ENCODE data around the gene CKS1B.

CKS1B gene

GRCh38 chr1:155013632-155014031, 39.2 kb downstream of the CKS1B start:
- DNase-seq, result peak; percentile 30
- Histone ChIP-seq H3K27ac (peak overlapping the region; percentile 86), H3K9me3 (ENCODE audit: severe bottlenecking) (no peaks in the 10 kb centered on the region), H3K27me3 (ENCODE audit: insufficient read depth, low read depth, severe bottlenecking) (no peaks in the 10 kb centered on the region), H3K4me3 (ENCODE audit: low read depth, low read length) (no peak overlapping the region), H3K36me3 (peaks cover 32% of the 10 kb centered on the region)
- TF ChIP-seq, protein P1, sequence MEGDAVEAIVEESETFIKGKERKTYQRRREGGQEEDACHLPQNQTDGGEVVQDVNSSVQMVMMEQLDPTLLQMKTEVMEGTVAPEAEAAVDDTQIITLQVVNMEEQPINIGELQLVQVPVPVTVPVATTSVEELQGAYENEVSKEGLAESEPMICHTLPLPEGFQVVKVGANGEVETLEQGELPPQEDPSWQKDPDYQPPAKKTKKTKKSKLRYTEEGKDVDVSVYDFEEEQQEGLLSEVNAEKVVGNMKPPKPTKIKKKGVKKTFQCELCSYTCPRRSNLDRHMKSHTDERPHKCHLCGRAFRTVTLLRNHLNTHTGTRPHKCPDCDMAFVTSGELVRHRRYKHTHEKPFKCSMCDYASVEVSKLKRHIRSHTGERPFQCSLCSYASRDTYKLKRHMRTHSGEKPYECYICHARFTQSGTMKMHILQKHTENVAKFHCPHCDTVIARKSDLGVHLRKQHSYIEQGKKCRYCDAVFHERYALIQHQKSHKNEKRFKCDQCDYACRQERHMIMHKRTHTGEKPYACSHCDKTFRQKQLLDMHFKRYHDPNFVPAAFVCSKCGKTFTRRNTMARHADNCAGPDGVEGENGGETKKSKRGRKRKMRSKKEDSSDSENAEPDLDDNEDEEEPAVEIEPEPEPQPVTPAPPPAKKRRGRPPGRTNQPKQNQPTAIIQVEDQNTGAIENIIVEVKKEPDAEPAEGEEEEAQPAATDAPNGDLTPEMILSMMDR (IDR thresholded peaks at IDR 0.05; ENCODE audit: low read depth, low read length), result no peak

DNA sequence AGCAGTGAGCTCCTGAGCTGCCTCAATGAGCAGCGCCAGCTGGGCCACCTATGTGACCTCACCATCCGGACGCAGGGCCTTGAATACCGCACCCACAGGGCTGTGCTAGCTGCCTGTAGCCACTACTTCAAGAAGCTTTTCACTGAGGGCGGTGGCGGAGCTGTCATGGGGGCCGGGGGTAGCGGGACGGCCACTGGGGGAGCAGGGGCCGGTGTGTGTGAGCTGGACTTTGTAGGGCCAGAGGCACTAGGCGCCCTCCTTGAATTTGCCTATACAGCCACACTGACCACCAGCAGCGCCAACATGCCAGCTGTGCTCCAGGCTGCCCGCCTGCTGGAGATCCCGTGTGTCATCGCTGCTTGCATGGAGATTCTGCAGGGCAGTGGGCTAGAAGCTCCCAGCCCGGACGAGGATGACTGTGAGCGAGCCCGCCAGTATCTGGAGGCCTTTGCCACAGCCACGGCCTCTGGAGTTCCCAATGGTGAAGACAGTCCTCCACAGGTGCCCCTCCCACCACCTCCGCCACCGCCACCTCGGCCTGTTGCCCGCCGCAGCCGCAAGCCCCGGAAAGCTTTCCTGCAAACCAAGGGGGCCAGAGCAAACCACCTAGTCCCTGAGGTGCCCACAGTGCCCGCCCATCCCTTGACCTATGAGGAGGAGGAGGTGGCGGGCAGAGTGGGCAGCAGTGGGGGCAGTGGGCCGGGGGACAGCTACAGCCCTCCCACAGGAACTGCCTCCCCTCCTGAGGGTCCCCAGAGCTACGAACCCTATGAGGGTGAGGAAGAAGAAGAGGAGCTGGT, 40.4 kb downstream of the CKS1B start:
- Histone ChIP-seq H3K9me3 (ENCODE audit: severe bottlenecking) (no peaks in the 10 kb centered on the region), H3K27me3 (ENCODE audit: insufficient read depth, low read depth, severe bottlenecking) (no peaks in the 10 kb centered on the region), H3K36me3 (peaks cover 34% of the 10 kb centered on the region), H3K4me3 (ENCODE audit: low read depth, low read length) (no peak overlapping the region), H3K27ac (no peak overlapping the region)
- TF ChIP-seq, protein P1 (IDR thresholded peaks at IDR 0.05; ENCODE audit: low read depth, low read length), result no peak
- DNase-seq, result peak; percentile 33

DNA sequence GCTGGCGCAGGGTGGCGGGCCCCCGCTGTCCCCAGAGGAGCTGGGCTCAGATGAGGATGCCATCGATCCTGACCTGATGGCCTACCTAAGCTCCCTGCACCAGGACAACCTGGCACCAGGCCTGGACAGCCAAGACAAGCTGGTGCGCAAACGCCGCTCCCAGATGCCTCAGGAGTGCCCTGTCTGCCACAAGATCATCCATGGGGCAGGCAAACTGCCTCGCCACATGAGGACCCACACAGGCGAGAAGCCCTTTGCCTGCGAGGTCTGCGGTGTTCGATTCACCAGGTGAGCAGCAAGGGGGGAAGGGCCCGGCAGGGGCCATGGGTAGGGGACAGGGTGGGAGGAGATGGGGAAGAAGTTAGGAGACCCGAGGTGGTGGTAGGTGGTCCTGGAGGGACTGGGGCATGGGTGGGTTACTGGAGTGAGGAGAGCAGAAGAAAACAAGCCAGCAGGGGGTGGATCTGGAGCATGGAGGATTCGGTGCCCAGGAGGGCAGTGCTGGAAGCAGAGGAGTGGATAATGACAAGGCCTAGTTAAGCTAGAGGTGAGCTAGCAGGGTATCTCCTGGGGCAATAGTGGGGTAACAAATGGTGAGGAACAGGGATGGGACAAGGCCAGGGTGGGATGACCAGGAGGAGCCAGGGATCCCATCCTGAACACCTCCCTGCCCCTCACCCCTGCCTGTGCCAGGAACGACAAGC, 41.2 kb downstream of the CKS1B start:
- DNase-seq, result no peak
- Histone ChIP-seq H3K36me3 (peaks cover 34% of the 10 kb centered on the region), H3K27ac (no peak overlapping the region), H3K4me3 (ENCODE audit: low read depth, low read length) (no peak overlapping the region), H3K9me3 (ENCODE audit: severe bottlenecking) (no peaks in the 10 kb centered on the region), H3K27me3 (ENCODE audit: insufficient read depth, low read depth, severe bottlenecking) (no peaks in the 10 kb centered on the region)
- TF ChIP-seq, protein P1 (IDR thresholded peaks at IDR 0.05; ENCODE audit: low read depth, low read length), result no peak

DNA sequence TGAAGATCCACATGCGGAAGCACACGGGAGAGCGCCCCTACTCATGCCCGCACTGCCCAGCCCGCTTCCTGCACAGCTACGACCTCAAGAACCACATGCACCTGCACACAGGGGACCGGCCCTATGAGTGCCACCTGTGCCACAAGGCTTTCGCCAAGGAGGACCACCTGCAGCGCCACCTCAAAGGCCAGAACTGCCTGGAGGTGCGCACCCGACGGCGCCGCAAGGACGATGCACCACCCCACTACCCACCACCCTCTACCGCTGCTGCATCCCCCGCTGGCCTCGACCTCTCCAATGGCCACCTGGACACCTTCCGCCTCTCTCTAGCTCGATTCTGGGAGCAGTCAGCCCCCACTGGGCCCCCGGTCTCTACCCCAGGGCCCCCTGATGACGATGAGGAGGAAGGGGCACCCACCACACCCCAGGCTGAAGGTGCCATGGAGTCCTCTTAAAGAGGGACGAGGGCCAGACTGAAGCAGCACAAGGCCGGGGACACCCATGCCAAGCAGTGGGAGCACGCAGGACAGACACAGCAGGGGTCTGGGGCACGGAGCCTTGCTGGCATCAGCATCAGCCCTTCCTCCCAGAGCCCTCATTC, 41.9 kb downstream of the CKS1B start:
- H3K36me3 ChIP-seq, result peaks cover 34% of the 10 kb centered on the region
- DNase-seq, result peak; percentile 28
- TF ChIP-seq, protein P1 (IDR thresholded peaks at IDR 0.05; ENCODE audit: low read depth, low read length), result no peak
- H3K27ac ChIP-seq, result peak overlapping the region; percentile 84
- H3K4me3 ChIP-seq (ENCODE audit: low read depth, low read length), result no peak overlapping the region
- H3K27me3 ChIP-seq (ENCODE audit: insufficient read depth, low read depth, severe bottlenecking), result no peaks in the 10 kb centered on the region
- no peaks in the 10 kb centered on the region for H3K9me3 ChIP-seq (ENCODE audit: severe bottlenecking)

DNA sequence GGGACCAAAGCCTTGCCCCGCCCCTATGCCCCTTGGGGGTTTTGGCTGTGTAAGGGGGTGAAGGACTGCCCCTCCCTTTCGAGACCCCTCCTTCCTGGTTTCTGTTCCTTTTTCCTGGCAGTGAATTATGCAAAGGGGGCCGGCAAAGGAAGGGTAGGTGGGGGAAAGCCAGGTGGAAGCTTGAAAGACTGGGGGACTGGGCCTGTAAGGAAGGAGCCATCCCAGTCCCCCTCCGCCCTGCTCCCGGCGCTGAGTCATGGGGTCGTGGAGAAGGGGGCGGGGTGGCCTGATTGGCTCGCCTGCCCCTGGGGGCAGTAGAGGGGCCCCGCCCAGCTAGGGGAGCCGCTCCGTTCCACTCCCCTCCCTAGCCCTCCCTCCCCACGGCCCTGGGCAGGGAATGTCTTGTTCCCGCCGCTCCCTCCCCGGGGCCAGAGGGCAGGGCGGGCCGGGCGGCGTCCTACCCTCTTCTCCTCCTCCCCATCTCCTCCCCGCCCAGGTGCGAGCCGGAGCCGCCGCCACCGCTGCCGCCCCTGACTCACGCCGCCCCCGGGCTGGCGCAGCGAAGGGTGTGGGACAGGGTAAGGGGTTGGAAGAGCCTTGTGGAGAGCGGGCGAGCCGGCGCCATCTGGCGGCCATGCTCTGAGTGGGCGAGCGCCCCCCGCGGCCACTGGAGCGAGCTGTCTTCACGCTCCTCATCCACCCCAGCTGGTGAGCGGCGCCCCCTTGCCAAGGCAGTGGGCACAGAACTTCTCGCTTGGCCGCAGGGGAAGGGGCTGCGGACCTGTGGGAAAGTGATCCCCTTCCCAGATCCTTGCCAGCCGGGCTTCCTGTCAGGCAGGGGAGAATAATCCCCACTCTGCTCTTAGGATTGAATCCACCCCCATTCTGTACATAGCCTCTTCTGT, 42.8 kb downstream of the CKS1B start:
- Histone ChIP-seq H3K27me3 (ENCODE audit: insufficient read depth, low read depth, severe bottlenecking) (no peaks in the 10 kb centered on the region), H3K9me3 (ENCODE audit: severe bottlenecking) (no peaks in the 10 kb centered on the region), H3K4me3 (ENCODE audit: low read depth, low read length) (peak overlapping the region; percentile 44), H3K27ac (peak overlapping the region; percentile 84), H3K36me3 (peaks cover 34% of the 10 kb centered on the region)
- TF ChIP-seq, protein P1 (IDR thresholded peaks at IDR 0.05; ENCODE audit: low read depth, low read length), result peak; percentile 100
- peak; percentile 98 for DNase-seq

Data from WERI-Rb-1 (cell line).